ENCODE results near the gene AGBL4.

AGBL4 gene

DNA sequence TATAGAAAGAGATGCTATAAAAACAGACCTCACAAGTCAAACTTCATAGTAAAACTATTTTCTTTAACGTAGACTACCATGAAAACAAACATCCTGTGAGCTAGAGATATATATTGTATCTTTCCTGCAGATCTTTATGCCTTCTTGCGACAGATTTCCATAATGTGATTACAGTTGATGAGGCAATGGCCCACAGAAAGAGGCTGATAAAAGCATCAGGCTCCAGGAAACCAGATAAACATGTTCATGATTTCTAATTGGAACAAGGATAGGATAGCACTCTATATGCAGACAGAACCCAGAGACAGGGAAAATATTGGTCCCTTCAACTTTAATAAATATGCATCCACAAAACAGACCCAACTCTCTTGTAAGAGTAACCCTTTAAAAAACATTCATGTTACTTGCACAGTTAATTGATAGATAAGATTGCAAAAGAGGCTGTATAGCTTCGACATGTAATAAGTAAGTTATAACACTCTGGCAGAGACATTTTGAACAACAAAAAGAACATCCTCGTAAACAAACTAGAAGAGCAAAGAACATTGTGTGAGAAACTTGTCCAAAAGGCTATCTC lies 329.4 kb downstream of the AGBL4 start:
- no peak for DNase-seq (ENCODE audit: low spot score)

GRCh38 chr1:49686107-49686506 lies 337.6 kb downstream of the AGBL4 start:
- DNase-seq (ENCODE audit: low spot score) = no peak

DNA sequence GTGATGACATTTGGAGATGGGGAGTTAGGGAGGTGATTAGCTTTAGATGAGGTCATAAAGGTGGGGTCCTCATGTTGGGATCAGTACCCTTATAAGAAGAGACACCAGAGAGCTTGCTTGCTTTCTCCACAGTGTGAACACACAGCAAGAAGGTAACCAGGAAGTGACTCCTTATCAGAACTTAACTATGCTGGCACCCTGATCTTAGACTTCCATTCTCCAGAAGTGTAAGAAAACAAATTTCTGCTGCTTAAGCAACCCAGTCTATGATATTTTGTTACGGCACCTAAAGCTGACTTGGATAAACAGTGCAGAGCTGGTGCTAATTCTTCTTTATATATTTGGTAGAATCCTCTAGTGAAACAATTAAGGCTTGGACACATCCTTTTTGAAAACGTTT lies 346.0 kb downstream of the AGBL4 start:
- DNase-seq (ENCODE audit: low spot score) = no peak

DNA sequence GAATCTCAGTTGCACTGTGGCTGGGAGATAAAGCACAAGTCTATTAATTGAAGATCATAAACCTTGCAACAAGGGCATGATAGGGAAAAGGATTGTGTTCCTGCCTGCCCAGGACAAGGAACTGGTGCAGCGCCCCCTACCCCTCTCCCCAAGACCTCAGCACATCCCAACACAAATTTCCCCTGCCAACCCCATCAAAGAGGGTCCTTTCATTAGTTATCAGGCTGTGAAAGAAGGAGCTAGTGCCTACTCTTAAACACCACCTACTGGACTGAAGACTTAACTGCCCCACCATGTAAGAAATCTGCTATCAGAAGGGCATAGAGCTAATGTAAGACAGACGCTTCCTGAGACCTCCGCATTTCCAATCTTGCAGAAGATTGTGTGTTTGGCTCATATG lies 372.6 kb downstream of the AGBL4 start:
- no peak for DNase-seq (ENCODE audit: low spot score)

DNA sequence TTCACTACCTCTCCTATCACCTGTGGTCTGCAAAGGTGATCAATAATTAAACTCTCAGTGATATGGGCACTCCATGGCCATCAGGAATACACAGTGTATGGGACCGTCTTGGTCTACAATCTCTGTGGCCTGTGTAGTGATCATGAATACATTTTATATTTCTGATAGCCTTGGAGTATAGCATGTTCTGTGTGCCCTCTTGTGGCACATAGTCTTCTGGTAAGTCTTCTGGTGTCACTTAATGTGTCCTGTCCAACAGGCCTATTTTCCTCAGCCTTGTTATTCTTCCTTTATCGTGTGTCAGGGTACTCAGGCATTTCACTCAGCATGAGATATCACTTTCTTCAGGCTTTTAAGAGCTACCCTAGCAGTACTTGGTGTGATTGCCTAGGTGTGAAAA lies 393.6 kb downstream of the AGBL4 start:
- no peak for DNase-seq (ENCODE audit: low spot score)

DNA sequence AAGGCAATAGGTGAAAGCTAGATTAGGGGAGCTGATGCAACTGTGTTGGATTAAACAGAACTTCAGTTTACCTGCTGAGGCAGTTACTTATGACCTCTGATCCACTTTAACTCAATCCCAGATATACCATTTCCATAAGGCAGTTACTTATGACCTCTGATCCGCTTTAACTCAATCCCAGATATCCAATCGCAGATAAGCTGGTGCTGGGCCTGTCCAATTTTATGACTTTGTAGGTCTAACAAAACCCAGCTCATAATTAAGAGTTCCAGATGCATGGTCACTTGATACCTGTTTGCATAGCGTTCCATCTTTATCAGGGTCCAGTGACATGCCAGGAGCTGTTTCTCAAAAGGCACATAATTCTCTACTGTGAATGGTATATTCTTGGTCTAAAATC lies 396.0 kb downstream of the AGBL4 start:
- no peak for DNase-seq (ENCODE audit: low spot score)

DNA sequence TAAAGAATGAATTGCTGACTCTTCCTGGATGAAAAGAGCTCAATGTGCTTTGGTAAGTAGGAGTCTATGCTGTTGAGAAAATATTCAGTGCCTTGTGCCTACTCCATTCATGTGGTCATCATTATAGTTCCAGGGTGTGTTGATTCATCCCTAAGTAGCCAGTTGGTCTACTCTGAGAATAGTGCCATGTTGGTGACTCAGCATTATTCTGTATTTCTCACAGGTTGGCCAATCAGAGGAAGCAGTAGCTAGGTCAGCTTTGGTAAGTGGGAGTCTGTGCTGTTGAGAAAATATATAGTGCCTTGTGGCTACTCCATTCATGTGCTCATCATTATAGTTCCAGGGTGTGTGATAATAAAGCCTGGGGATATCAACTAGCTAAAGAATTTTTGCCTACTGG lies 397.3 kb downstream of the AGBL4 start:
- no peak for DNase-seq (ENCODE audit: low spot score)

DNA sequence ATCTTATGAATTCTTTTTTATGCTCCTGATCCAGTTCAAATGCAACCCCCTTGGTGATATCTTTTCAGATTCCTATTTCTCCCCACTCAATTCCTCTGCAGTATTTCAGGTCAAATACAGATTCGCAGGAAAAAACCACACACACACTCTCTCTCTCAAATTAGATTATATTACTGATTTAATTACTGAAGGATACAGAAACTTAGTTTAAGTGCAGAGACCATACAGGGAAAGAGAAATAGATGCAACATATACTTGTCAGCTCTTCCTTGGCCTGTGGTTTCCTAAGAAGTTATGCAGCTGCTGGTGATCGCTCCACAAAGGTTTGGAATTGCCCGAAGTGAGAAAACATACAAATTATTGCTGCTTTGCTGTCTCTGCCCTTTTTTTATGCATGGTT lies 400.9 kb downstream of the AGBL4 start:
- DNase-seq (ENCODE audit: low spot score) = no peak

GRCh38 chr1:49606082-49606481 lies 417.7 kb downstream of the AGBL4 start:
- DNase-seq (ENCODE audit: low spot score) = peak; percentile 1

DNA sequence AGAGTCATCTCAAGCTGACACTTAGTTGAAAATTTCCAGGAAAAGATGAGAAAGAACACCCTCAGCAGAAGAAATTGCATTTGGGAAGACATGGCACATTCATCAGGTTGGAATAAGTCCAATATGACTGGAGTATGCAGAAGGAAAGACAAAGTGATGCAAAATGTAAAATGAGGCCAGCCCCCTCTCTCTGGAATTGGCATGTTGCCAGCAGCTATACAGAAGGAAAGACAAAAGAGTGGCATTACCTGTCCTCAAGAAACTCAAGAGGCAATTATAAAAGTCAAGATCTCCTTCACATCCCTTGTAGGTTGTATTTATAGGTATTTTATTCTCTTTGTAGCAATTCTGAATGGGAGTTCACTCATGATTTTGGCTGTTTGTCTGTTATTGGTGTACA lies 426.3 kb downstream of the AGBL4 start:
- DNase-seq (ENCODE audit: low spot score) = no peak

DNA sequence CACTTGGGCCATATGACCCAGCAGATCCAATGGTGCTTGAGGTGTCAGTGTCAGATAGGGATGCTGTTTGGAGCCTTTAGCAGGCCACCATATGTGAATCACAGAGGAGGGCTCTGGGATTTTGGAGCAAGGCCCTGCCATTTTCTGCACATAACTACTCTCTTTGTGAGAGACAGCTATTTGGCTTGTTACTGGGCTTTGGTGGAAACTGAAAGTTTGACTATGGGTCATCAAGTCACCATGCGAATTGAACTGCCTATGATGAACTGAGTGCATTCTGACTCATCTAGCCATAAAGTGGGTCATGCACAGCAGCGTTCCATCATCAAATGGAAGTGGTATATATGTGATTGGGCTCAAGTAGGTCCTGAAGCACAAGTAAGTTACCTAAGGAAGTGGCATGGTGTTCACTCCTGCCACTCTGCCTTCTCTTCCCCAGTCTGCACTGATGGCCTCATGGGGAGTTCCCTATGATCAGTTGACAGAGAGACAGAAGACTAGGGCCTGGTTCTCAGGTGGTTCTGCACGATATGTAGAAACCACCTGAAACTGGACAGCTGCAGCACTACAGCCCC lies 447.3 kb downstream of the AGBL4 start:
- DNase-seq (ENCODE audit: low spot score) = no peak

DNA sequence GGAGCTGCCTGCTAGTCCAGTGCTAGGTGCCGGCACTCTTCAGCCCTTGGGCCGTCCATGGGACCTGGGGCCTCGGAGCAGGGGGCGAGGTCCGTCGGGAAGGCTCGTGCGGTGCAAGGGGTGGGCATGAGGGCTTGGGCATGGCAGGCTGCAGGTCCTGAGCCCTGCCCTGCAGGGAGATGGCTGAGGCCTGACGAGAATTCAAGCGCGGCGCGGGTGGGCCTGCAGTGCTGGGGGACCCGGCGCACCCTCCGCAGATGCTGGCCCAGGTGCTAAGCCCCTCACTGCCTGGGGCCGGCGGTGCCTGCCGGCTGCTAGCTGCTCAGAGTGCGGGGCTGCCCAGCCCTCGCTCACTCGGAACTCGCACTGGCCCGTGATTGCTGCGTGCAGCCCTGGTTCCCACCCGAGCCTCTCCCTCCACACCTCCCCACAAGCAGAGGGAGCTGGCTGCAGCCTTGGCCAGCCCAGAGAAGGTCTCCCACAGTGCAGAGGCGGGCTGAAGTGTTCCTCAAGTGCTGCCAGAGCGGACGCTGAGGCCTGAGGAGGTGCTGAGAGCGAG lies 467.0 kb downstream of the AGBL4 start:
- DNase-seq (ENCODE audit: low spot score) = no peak

DNA sequence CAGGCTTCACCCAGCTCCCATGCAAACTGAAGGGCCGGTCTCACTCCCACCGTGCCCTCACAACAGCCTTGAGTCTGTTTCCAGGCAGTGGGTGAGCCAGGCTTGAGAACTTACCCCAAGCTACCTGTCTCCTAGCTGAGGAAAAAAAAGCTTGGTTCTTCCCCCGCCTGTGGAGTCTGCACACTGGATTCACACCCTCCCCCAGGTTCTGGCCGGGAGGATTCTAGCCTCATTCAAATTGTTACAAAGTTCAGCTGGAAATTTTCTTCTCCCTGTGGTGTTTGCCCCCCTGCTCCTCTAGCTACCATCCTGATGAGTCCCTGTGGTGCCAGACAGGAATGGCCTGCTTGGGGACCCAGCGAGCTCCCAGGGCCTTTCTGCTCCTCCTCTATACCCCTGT lies 471.7 kb downstream of the AGBL4 start:
- DNase-seq (ENCODE audit: low spot score) = no peak

- DNase-seq (ENCODE audit: low spot score) = no peak
Measured at GRCh38 chr1:49544615-49545014, 479.1 kb downstream of the AGBL4 start.

DNA sequence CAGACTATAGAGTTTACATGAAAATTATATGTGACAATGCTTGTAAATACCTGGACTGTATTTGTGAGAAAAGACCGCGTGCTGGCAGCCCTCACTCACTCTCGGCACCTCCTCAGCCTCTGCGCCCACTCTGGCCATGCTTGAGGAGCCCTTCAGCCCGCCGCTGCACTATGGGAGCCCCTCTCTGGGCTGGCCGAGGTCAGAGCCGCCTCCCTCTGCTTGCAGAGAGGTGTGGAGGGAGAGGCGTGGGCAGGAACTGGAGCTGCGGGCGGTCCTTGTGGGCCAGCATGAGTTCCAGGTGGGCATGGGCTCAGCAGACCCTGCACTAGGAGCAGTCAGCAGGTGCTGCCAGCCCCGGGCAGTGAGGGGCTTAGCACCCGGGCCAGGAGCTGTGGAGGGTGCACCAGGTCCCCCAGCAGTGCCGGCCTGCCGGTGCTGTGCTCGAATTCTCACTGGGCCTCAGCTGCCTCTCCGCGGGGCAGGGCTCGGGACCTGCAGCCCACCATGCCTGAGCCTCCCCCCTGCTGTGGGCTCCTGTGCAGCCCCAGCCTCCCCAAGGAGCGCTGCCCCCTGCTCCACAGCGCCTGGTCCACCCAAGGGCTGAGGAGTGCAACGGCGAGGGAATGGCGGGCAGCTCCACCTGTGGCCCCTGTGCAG lies 482.5 kb downstream of the AGBL4 start:
- DNase-seq (ENCODE audit: low spot score) = no peak

- DNase-seq (ENCODE audit: low spot score) = no peak
Measured at GRCh38 chr1:49527606-49528305, 496.0 kb downstream of the AGBL4 start.

- no peak for DNase-seq (ENCODE audit: low spot score)
Measured at GRCh38 chr1:49526672-49527071, 497.1 kb downstream of the AGBL4 start.

DNA sequence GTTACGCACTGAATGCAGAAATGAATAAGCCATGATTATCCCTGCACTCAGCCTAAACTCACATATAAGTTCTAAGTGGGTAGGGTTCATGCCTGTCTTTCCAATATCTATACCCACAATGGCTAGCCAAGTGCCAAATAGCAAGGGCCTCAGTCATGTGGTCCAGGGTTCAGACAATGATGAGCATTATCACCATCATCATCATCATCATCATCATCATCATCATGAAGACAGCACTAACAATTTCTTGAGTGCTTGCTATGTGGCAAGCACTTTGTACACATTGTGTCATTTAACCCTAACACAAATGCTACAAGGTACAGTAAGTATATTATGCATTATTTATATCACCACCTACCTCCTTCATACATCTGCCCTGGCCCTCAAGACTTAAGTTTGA lies 500.0 kb downstream of the AGBL4 start:
- DNase-seq (ENCODE audit: low spot score) = no peak

GRCh38 chr1:49466961-49467360 lies 556.8 kb downstream of the AGBL4 start:
- no peak for DNase-seq (ENCODE audit: low spot score)

- no peak for DNase-seq (ENCODE audit: low spot score)
Measured at GRCh38 chr1:49465486-49466185, 558.1 kb downstream of the AGBL4 start.

DNA sequence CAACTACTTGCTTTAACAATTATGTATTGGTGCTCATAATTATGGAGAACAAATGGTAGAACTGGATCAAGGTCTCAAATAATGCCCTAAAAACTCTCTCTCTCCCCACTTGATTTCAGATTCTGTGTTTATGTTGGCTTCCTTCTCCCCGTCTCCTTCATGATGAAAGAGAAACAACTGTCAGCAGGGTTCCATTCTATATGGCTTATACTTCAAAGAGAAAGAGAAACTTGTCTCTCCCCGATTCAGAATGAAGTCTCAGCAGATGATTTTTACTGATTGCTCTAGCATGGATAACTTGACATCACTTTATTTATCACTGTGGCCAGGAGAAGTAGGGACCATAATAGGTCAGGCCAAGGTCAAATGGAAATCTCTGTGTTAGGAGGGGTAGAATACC lies 575.6 kb downstream of the AGBL4 start:
- no peak for DNase-seq (ENCODE audit: low spot score)

GRCh38 chr1:49436865-49437264 lies 586.9 kb downstream of the AGBL4 start:
- DNase-seq (ENCODE audit: low spot score) = no peak
